ENCODE measurements around the gene ANK3. TPM values are rescaled to one million over a fixed set of nuclear protein-coding genes. Genes with fewer than 3 reads are reported as not detected.

ANK3 gene
- total and polyA plus RNA-seq, 10 donors: 2.0 to 133 (median 62.9) TPM

GRCh38 chr10:60286559-60286958 is 103.1 kb downstream of the ANK3 start:
- Histone ChIP-seq H3K4me3 (no peak overlapping the region), H3K9me3 (no peaks in the 10 kb centered on the region), H3K4me1 (peaks cover 0 to 22% (median 2%) of the 10 kb centered on the region in 6 donors), H3K27me3 (replicated peaks in 1 of 7) (no peaks in the 10 kb centered on the region), H3K27ac (peak overlapping the region in 1 of 8 donors; percentile 22), H3K36me3 (no peaks in the 10 kb centered on the region)
- TF ChIP-seq CTCF (IDR thresholded peaks at IDR 0.05 in 8 of 11, conservative IDR thresholded peaks at IDR 0.05 in 3 of 11) (no peak), POLR2A (IDR thresholded peaks at IDR 0.05) (no peak), POLR2AphosphoS5 (IDR thresholded peaks at IDR 0.05) (no peak)
- intact Hi-C loops (cut with DNase I; ENCODE audit: low total_unique reads): no loop called here
- 62 to 85% (median 75%) methylated on average over 1 of the region's 1 CpG for WGBS, 5 donors
- DNase-seq: no peak

GRCh38 chr10:60283397-60283796 is 106.3 kb downstream of the ANK3 start:
- peaks cover 0 to 11% (median 0%) of the 10 kb centered on the region in 6 donors for H3K36me3 ChIP-seq
- peak overlapping the region in 3 of 8 donors; percentile 7 to 28 (median 13) for H3K27ac ChIP-seq
- peaks cover 0 to 22% (median 2%) of the 10 kb centered on the region in 6 donors for H3K4me1 ChIP-seq
- no peaks in the 10 kb centered on the region for H3K27me3 ChIP-seq (replicated peaks in 1 of 7)
- intact Hi-C loops (cut with DNase I; ENCODE audit: low total_unique reads): no loop called here
- WGBS, 5 donors: 88 to 92% (median 89%) methylated on average over 2 of the region's 2 CpGs
- DNase-seq: no peak
- H3K9me3 ChIP-seq: no peaks in the 10 kb centered on the region
- no peak overlapping the region for H3K4me3 ChIP-seq
- TF ChIP-seq POLR2AphosphoS5 (IDR thresholded peaks at IDR 0.05) (no peak), POLR2A (IDR thresholded peaks at IDR 0.05) (no peak), CTCF (IDR thresholded peaks at IDR 0.05 in 8 of 11, conservative IDR thresholded peaks at IDR 0.05 in 3 of 11) (no peak)

GRCh38 chr10:60282771-60283353 is 106.8 kb downstream of the ANK3 start:
- Histone ChIP-seq H3K4me1 (peaks cover 0 to 22% (median 2%) of the 10 kb centered on the region in 6 donors), H3K27ac (peak overlapping the region in 3 of 8 donors; percentile 7 to 28 (median 13)), H3K9me3 (no peaks in the 10 kb centered on the region), H3K36me3 (peaks cover 0 to 16% (median 0%) of the 10 kb centered on the region in 6 donors), H3K27me3 (replicated peaks in 1 of 7) (no peaks in the 10 kb centered on the region), H3K4me3 (no peak overlapping the region)
- no peak for DNase-seq
- TF ChIP-seq POLR2AphosphoS5 (IDR thresholded peaks at IDR 0.05): no peak
- no peak for TF ChIP-seq CTCF (IDR thresholded peaks at IDR 0.05 in 8 of 11, conservative IDR thresholded peaks at IDR 0.05 in 3 of 11)
- TF ChIP-seq POLR2A (IDR thresholded peaks at IDR 0.05): no peak
- intact Hi-C loops (cut with DNase I; ENCODE audit: low total_unique reads): no loop called here
- 48 to 81% (median 60%) methylated on average over 5 of the region's 5 CpGs for WGBS, 5 donors

- 82 to 92% (median 88%) methylated on average over 6 of the region's 6 CpGs for WGBS, 5 donors
- H3K4me1 ChIP-seq: peaks cover 0 to 22% (median 2%) of the 10 kb centered on the region in 6 donors
- no peak for TF ChIP-seq POLR2AphosphoS5 (IDR thresholded peaks at IDR 0.05)
- no peak for TF ChIP-seq CTCF (IDR thresholded peaks at IDR 0.05 in 8 of 11, conservative IDR thresholded peaks at IDR 0.05 in 3 of 11)
- no peak for TF ChIP-seq POLR2A (IDR thresholded peaks at IDR 0.05)
- H3K27me3 ChIP-seq (replicated peaks in 1 of 7): no peaks in the 10 kb centered on the region
- no peak for DNase-seq
- H3K36me3 ChIP-seq: peaks cover 0 to 21% (median 0%) of the 10 kb centered on the region in 6 donors
- H3K4me3 ChIP-seq: no peak overlapping the region
- H3K27ac ChIP-seq: no peak overlapping the region
- intact Hi-C loops (cut with DNase I; ENCODE audit: low total_unique reads): no loop called here
- no peaks in the 10 kb centered on the region for H3K9me3 ChIP-seq
Observed at GRCh38 chr10:60281792-60282353, 107.8 kb downstream of the ANK3 start.

Measured in spleen (tissue), 11 donors.